ENCODE data around the gene MSANTD2.

- no peak for TF ChIP-seq CTCF (IDR thresholded peaks at IDR 0.05; ENCODE audit: low read depth, low read length, missing input control)
- TF ChIP-seq REST (IDR thresholded peaks at IDR 0.05): no peak
- TF ChIP-seq MAX (IDR thresholded peaks at IDR 0.05): no peak
- TF ChIP-seq RAD21 (IDR thresholded peaks at IDR 0.05): no peak
- TF ChIP-seq SP1 (IDR thresholded peaks at IDR 0.05): no peak
- TF ChIP-seq EGR1 (IDR thresholded peaks at IDR 0.05; ENCODE audit: low read depth in 2 of 2): no peak
- no peak for TF ChIP-seq JUND (IDR thresholded peaks at IDR 0.05)
- TF ChIP-seq ATF3 (IDR thresholded peaks at IDR 0.05): no peak
- no peak for TF ChIP-seq RXRA (IDR thresholded peaks at IDR 0.05)
- TF ChIP-seq NR2F2 (IDR thresholded peaks at IDR 0.05): no peak
- no peak for TF ChIP-seq TAF1 (conservative IDR thresholded peaks at IDR 0.05)
Measured at GRCh38 chr11:124752471-124753102, 47.6 kb downstream of the MSANTD2 start.

Measured in liver (tissue), 3 donors.